HG03280 (cell line): ENCODE measurements around the gene B3GNT3.
"Not testable (repeated sequence)": the region's sequence is repeated elsewhere in the genome, so short reads cannot be mapped to it uniquely, and the experiment has no call there.

ENCODE experiments used
- ATAC-seq: cut with Tn5 transposase; IDR thresholded peaks from one replicate; pipeline ENCODE4 v1.9.1; 2021; ENCODE audit warnings: mild to moderate bottlenecking, moderate library complexity; ENCODE audit not compliant: unreplicated experiment

B3GNT3 gene

DNA sequence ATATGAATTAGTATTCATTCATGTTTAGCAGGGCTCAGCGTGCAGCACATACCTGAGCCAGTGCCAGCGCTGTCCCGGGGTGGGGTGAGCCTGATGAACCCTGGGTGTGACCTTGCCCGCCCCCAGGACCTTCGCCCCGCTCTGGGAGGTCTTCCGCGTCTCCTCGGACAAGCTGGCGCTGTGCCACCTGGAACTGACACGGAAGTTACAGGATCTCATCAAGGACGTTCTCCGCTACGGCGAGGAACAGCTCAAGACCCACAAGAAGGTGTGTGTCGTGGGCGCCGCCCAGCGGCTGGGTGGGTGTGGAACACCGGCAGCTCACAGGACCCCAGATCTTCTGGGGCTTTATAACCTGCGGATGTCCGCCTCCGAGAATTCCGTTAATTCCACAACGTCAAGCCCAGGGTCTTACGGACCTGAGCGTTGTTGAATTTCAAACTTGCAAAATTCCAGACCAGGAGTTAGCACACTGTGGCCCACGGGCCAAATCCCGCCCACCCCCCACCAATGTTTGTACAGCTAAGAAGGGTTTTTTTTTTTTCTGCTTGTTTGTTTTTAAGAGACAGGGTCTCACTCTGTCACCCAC, 28.3 kb upstream of the B3GNT3 start:
- ATAC-seq: no peak

DNA sequence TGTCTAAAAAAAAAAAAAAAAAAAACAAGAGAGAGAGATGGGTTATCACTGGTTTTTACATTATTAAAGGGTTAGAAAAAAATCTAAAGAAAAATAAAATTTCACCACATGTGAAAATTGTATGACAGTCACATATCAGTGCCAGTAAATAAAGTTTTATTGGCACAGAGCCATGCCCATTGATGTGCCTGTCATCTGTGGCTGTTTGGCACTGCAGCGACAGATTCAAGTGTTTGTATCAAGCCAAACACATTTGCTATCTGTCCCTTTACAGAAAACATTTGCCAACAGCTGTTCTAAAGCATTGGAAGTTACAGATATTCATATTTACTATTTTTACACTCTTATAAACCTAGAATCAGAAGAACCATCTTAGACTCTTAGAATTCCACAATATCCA, 27.4 kb upstream of the B3GNT3 start:
- ATAC-seq: no peak

- no peak for ATAC-seq
These were observed 24.3 kb upstream of the B3GNT3 start for GRCh38 chr19:17770613-17771012.

DNA sequence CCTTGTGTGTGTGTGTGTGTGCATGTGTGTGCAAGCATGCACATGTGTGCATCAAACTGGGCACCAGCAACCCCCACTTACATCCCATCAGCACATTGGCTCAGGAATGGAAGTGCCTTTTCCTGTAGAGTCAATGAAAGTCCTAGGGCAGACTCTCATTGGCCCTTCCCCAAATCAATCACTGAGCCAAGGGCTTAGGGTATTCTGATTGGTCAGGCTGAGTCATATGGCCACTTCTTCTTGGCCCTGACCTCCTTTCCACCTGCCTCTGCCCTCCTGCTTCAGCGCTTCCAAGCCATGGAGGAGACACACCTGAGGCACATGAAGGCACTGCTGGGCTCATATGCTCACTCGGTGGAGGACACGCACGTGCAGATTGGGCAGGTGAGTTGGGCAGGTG, 22.8 kb upstream of the B3GNT3 start:
- no peak for ATAC-seq

DNA sequence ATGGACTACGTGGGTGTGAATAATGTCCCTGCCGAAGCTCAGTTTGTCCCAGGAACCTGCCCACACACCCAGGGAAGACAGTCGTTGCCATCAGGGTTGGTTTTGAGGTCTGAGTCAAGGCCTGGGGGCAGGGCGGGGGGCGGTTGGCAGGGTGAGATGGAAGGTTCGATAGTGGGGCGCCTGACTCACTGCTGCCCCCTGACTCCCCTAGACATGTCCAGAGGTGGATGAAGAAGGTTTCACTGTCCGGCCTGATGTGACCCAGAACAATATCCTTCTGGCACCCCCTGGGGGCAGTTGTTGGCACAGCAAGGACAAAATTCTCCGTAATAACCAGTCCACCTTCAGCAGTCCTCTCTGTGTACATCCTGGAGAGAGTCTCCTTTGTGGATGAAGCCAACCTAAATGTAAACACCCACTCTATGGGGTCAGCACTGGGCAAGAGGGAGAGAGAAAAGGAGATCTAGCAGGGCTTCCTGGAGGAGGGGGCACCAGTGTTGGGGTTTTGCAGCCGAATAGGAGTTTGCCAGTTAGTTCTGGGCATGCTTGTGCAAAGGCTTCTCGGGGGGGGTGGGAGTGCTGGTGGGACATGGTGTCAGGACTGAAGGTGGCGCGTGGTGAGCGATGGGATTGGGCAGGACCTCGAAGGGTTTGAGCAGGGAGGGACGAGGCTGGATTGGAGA, 19.6 kb upstream of the B3GNT3 start:
- no peak for ATAC-seq

DNA sequence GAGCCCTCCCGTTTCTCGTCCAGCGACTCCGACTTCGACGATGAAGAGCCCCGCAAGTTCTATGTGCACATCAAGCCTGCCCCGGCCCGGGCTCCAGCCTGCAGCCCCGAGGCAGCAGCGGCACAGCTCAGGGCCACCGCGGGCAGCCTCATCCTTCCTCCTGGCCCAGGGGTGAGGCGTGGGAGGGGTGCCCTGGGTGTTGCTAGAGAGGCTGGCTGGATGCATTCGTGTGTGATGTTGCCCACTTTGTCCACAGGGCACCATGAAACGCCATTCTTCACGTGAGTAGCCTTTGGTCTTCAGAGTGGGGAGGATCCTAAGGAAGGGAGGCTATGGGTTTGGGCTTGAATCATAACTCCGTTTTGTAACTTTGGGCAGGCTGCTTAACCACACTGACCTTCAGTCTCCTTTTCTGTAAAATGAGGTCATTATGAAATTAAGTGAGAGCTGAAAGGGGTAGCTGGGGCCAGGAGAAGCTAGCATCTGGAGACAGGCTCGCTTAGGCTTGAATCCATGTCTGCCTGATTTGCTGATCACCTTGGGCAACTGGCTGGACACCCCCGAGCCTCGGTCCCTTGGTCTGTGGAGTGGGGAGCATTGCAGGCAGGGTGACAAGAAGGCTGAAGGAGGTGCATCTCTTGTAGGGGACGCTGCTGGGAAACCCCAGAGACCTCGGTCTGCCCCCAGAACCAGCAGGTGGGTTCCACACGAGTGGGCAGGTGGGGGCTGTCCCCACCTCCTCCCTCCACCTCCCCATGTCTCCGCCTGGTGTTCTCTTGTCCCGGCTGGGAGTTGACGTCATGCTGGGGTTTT, 18.7 kb upstream of the B3GNT3 start:
- ATAC-seq: peak; percentile 75

GRCh38 chr19:17777840-17778239, 17.1 kb upstream of the B3GNT3 start:
- not testable (repeated sequence) for ATAC-seq

DNA sequence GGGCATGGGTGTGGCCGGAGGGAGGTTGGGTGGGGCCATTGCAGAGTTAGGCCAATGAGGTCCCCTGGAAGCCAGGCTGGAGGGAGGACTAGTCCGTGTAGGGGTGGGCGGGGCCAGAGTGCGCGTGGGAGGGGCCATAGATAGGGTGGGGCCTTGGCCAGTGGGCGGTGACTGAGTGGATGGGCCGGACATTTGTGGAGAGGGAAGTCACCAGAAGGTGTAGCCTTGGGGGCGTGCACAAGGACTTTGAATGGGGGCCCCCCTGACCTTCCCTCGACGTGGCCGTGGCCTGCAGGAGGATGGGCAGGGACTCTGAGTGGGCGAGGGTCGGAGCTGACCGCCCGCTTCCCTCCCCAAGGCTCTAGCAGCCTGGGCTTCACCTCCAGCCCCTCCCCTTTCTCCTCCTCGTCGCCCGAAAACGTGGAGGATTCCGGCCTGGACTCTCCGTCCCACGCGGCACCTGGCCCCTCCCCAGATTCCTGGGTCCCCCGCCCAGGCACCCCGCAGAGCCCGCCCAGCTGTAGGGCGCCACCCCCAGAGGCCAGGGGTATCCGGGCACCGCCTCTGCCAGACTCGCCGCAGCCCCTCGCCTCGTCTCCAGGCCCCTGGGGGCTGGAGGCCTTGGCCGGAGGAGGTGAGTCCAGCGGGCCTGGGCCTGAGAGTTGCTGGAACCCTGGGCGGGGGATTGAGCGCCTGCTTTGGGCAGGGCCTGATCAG, 16.5 kb upstream of the B3GNT3 start:
- no peak for ATAC-seq

- no peak for ATAC-seq
These were observed 15.7 kb upstream of the B3GNT3 start for GRCh38 chr19:17778968-17779929.

GRCh38 chr19:17780781-17781180, 14.2 kb upstream of the B3GNT3 start:
- no peak for ATAC-seq

DNA sequence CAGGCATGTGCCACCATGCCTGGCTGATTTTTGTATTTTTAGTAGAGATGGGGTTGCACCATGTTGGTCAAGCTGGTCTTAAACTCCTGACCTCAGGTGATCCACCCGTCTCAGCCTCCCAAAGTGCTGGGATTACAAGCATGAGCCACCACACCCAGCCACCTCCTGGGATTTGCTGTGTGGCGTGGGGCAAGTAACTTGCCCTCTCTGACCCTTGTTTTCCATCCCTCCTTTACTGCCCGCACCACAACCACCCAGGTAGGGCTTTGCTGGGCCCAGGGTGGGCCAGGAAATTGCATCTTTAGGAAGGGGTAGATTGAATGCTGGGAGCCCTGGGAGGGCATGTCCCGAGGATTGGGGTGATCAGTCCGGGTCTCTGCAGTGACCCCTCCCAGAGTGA, 11.2 kb upstream of the B3GNT3 start:
- ATAC-seq: not testable (repeated sequence)

GRCh38 chr19:17784201-17785008, 10.5 kb upstream of the B3GNT3 start:
- no peak for ATAC-seq

DNA sequence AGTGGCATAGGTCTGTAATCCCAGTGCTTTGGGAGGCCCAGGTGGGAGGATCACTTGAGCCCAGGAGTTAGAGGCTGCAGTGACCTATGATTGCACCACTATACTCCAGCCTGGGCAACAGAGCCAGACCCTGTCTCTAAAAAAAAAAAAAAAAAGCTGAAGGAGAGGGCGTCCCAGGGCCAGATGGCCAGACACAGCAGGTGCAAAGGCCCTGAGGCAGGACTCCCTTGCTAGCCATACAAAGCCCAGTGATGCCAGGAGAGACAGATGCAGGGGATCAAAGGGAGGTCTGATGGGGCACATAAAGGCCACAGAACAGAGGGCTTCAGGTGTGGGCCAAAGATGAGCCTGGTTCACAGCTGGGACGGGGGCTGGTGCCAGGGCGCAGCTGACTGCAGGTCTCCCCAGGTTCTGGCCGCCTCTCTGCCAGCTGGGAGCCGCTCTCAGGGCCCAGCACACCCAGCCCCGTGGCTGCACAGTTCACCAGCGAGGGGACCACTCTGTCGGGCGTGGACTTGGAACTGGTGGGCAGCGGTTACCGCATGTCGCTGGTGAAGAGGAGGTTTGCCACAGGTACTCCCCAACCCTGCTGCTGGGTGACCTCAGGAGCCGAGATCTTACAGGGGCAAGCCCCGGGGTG, 7.5 kb upstream of the B3GNT3 start:
- no peak for ATAC-seq

DNA sequence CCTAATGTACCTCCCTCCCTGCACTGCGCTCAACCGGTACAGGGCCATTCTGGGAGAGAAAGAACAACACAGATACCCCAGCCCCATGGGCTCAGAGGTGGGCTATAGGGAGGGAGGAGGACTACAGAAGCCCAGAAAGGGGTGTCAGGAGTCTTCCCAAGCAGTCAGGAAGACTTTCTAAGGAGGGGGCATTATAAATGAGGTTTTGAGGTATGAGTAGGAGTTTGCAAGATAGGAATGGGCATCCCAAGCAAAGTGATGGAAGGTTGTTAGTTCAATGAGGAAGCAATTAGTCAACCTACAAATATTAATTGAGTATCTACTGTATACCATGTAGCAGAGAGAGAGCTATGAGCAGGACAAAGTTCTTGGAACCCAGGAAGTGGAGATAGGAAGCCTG, 6.3 kb upstream of the B3GNT3 start:
- ATAC-seq: no peak

DNA sequence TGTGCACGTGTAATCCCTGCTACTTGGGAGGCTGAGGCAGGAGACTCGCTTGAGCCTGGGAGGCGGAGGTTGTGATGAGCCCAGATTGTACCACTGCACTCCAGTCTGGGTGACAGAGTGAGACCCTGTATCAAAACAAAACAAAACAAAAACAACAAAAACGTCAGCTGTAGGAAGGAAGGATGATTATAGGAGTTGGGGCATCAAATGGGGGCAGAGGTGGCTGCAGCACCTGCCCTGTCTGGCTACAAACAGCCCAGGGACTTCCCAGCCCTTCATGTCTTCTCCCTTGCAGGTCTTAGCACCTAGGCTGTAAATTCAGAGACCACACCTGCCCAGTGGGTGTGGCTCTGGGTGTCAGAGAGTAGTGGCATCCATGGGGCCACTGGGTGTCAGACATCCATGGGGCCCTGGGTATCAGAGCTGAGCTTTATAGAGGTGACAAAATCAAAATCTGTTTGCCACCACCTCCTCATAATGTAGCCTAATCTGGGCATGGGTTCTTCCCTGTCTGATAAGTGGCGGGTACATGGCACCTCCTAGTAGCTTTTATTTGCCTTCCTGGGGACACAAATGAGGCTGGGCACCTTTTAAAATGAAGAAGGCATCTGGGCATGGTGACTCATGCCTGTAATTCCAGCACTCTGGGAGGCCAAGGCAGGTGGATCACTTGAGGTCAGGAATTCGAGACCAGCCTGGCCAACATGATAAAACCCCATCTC, 4.7 kb upstream of the B3GNT3 start:
- ATAC-seq: no peak

GRCh38 chr19:17794412-17794730, 567 bp upstream of the B3GNT3 start:
- no peak for ATAC-seq

GRCh38 chr19:17795495-17795856, 538 bp downstream of the B3GNT3 start:
- ATAC-seq: no peak

- no peak for ATAC-seq
These were observed 1.3 kb downstream of the B3GNT3 start for GRCh38 chr19:17796013-17796837.
